Measurements from ENCODE around the gene EFCAB11. TPM values are rescaled to one million over a fixed set of nuclear protein-coding genes. Genes with fewer than 3 reads are reported as not detected.

Gene EFCAB11
- total RNA-seq, 1 experiment from 2014 or later, result 10.6 TPM

- no peak overlapping the region for H3K4me3 Mint-ChIP-seq (ENCODE audit: unreplicated experiment)
- no TSS peak for BruUV-seq (replicated peaks)
- H3K27ac Mint-ChIP-seq (ENCODE audit: low read depth, unreplicated experiment), result peak overlapping the region; percentile 32
- TF ChIP-seq CTCF (IDR thresholded peaks at IDR 0.05; ENCODE audit: unreplicated experiment), result no peak
- no peaks in the 10 kb centered on the region for H3K36me3 Mint-ChIP-seq (ENCODE audit: insufficient read depth, unreplicated experiment)
- intact Hi-C loops (cut with micrococcal nuclease), result no loop called here
- H3K27me3 Mint-ChIP-seq (ENCODE audit: insufficient read depth, unreplicated experiment), result no peaks in the 10 kb centered on the region
- H3K9me3 Mint-ChIP-seq (ENCODE audit: unreplicated experiment), result no peaks in the 10 kb centered on the region
- ChIA-PET CTCF (interaction anchor here (0.7 to 4.0 kb wide), 2 partner anchors 165 to 871 kb away, joined by 3 to 23 read pairs; no protein-coding TSS in a partner anchor), POLR2A (interaction anchor here (0.7 to 0.9 kb wide), 2 partner anchors 17 to 484 kb away, joined by 3 read pairs; no protein-coding TSS in a partner anchor)
- no peaks in the 10 kb centered on the region for H3K4me1 Mint-ChIP-seq (ENCODE audit: insufficient read depth, unreplicated experiment)
- DNase-seq (ENCODE audit: unreplicated experiment), result no peak
These were observed 42.3 kb downstream of the EFCAB11 start for GRCh38 chr14:89912221-89912620.

GRCh38 chr14:89911010-89911919 lies 43.3 kb downstream of the EFCAB11 start:
- Mint-ChIP-seq H3K4me1 (ENCODE audit: insufficient read depth, unreplicated experiment) (no peaks in the 10 kb centered on the region), H3K9me3 (ENCODE audit: unreplicated experiment) (no peaks in the 10 kb centered on the region), H3K27ac (ENCODE audit: low read depth, unreplicated experiment) (no peak overlapping the region), H3K4me3 (ENCODE audit: unreplicated experiment) (no peak overlapping the region), H3K36me3 (ENCODE audit: insufficient read depth, unreplicated experiment) (no peaks in the 10 kb centered on the region), H3K27me3 (ENCODE audit: insufficient read depth, unreplicated experiment) (no peaks in the 10 kb centered on the region)
- peak; percentile 23 for DNase-seq (ENCODE audit: unreplicated experiment)
- BruUV-seq (replicated peaks), result no TSS peak
- intact Hi-C loops (cut with micrococcal nuclease), result no loop called here
- ChIA-PET CTCF (interaction anchor here (0.6 to 4.0 kb wide), 6 partner anchors 12 to 883 kb away, joined by 3 to 23 read pairs (median 3); no protein-coding TSS in a partner anchor), POLR2A (interaction anchor here (0.8 to 1.0 kb wide), 2 partner anchors 44 to 346 kb away, joined by 4 read pairs; partner anchors contain the start of gene TDP1)
- no peak for TF ChIP-seq CTCF (IDR thresholded peaks at IDR 0.05; ENCODE audit: unreplicated experiment)

- TF ChIP-seq CTCF (IDR thresholded peaks at IDR 0.05; ENCODE audit: unreplicated experiment), result no peak
- CTCF ChIA-PET, result interaction anchor here (0.6 to 1.2 kb wide), 6 partner anchors 12 to 882 kb away, joined by 3 to 4 read pairs (median 3); no protein-coding TSS in a partner anchor
- Mint-ChIP-seq H3K4me1 (ENCODE audit: insufficient read depth, unreplicated experiment) (no peaks in the 10 kb centered on the region), H3K27me3 (ENCODE audit: insufficient read depth, unreplicated experiment) (no peaks in the 10 kb centered on the region), H3K4me3 (ENCODE audit: unreplicated experiment) (no peak overlapping the region), H3K27ac (ENCODE audit: low read depth, unreplicated experiment) (no peak overlapping the region), H3K9me3 (ENCODE audit: unreplicated experiment) (no peaks in the 10 kb centered on the region), H3K36me3 (ENCODE audit: insufficient read depth, unreplicated experiment) (no peaks in the 10 kb centered on the region)
- POLR2A ChIA-PET, result interaction anchor here (0.8 to 1.0 kb wide), 2 partner anchors 45 to 346 kb away, joined by 4 read pairs; partner anchors contain the start of gene TDP1
- DNase-seq (ENCODE audit: unreplicated experiment), result no peak
- no TSS peak for BruUV-seq (replicated peaks)
- intact Hi-C loops (cut with micrococcal nuclease), result no loop called here
These were observed 43.9 kb downstream of the EFCAB11 start for GRCh38 chr14:89910691-89911009.

DNA sequence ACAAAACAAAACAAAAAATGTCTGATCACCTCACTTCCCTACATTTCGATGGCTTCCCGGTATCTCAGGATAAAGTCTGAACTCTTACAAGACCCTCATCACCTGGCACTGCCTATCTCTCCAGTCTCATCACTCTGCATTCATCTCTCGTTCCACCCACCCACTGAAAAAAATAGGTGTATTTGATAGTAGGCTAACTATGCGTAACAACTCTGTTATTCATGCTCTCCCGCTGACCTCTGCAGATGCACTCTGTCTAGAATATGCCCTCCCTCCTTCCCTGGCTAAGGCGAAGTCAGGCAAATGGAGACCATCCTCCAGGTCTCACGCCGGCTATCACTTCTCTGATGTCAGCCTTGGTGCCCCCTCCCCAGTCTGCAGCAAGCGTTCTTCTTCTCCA lies 44.9 kb downstream of the EFCAB11 start:
- no peaks in the 10 kb centered on the region for H3K9me3 Mint-ChIP-seq (ENCODE audit: unreplicated experiment)
- no peak overlapping the region for H3K4me3 Mint-ChIP-seq (ENCODE audit: unreplicated experiment)
- no peaks in the 10 kb centered on the region for H3K27me3 Mint-ChIP-seq (ENCODE audit: insufficient read depth, unreplicated experiment)
- no peak for TF ChIP-seq CTCF (IDR thresholded peaks at IDR 0.05; ENCODE audit: unreplicated experiment)
- no peak for DNase-seq (ENCODE audit: unreplicated experiment)
- intact Hi-C loops (cut with micrococcal nuclease), result no loop called here
- no peak overlapping the region for H3K27ac Mint-ChIP-seq (ENCODE audit: low read depth, unreplicated experiment)
- CTCF ChIA-PET, result interaction anchor here (0.8 to 1.0 kb wide), 3 partner anchors 512 to 882 kb away, joined by 4 read pairs; no protein-coding TSS in a partner anchor
- H3K36me3 Mint-ChIP-seq (ENCODE audit: insufficient read depth, unreplicated experiment), result no peaks in the 10 kb centered on the region
- POLR2A ChIA-PET, result no interaction called here
- H3K4me1 Mint-ChIP-seq (ENCODE audit: insufficient read depth, unreplicated experiment), result no peaks in the 10 kb centered on the region
- BruUV-seq (replicated peaks), result no TSS peak
